Activated naive CD4-positive, alpha-beta T cell treated with anti-CD3 and anti-CD28 coated beads, Interleukin-2, amount 50 U/mL, for 72 hours (primary cell): ENCODE measurements around the gene POP7. TPM values are rescaled to one million over a fixed set of nuclear protein-coding genes. Genes with fewer than 3 reads are reported as not detected.

Experiments used
- ATAC-seq, 2 donors: fragments of 150-1000 bp; cut with Tn5 transposase; 2 replicates each; pipeline ENCODE4 v1.10.0; 2021; ENCODE audit warnings: mild to moderate bottlenecking in 2 of 2, moderate library complexity in 2 of 2
- DNase-seq, 2 donors: peaks; one replicate each; pipeline ENCODE4 v3.0.0; 2021 to 2022; ENCODE audit warnings: low spot score in 2 of 2
- H3K27ac Mint-ChIP-seq, 2 donors: one replicate each; pipeline ENCODE4 v1.8.0; 2022; ENCODE audit warnings: mild to moderate bottlenecking in 2 of 2, mixed read lengths in 2 of 2
- H3K36me3 Mint-ChIP-seq, 2 donors: one replicate each; pipeline ENCODE4 v1.8.0; 2022; ENCODE audit warnings: mixed read lengths in 2 of 2
- H3K9me3 Mint-ChIP-seq, 2 donors: one replicate each; pipeline ENCODE4 v1.8.0; 2022; ENCODE audit warnings: mixed read lengths in 2 of 2
- total RNA-seq, 2 donors: library from RNA; stranded (reverse); gene quantifications; one replicate each; pipeline ENCODE4 v1.2.3, GENCODE V29; 2022

POP7 gene
- total RNA-seq, 2 donors from 2014 or later = 37.3 to 47.5 TPM

GRCh38 chr7:100676501-100677306, 29.2 kb upstream of the POP7 start:
- DNase-seq (no peak), ATAC-seq (no peak)
- peaks cover 15 to 19% of the 10 kb centered on the region in 2 donors for H3K36me3 Mint-ChIP-seq
- H3K27ac Mint-ChIP-seq = peak overlapping the region; percentile 79 to 94
- no peaks in the 10 kb centered on the region for H3K9me3 Mint-ChIP-seq

DNA sequence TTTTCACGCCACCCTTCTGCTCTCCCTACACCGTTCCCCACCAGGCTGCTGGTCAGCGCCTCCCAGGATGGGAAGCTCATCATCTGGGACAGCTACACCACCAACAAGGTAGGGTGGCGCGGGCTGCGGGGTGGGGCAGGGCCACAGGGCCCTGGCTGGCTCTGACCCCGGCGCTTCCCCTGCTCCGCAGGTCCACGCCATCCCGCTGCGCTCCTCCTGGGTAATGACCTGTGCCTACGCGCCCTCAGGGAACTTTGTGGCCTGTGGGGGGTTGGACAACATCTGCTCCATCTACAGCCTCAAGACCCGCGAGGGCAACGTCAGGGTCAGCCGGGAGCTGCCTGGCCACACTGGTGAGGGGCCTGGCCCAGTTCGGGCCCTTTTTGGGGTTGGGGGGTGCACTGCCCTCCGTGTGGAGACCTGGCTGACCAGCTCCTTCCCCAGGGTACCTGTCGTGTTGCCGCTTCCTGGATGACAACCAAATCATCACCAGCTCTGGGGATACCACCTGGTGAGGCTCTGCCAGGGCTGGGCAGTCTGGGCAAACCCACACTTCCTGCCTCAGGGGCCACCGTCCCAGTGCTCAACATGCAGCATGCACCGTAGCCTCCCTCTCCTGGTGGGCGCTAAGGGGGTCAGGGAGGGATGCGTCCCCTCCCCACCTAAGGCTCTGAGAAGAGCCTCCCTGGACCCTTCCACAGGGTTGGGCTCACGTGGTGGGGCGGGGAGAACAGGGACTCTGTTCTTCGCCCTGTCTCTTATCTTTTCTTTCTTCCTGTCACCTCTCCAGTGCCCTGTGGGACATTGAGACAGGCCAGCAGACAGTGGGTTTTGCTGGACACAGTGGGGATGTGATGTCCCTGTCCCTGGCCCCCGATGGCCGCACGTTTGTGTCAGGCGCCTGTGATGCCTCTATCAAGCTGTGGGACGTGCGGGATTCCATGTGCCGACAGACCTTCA, 28.3 kb upstream of the POP7 start:
- peak overlapping the region; percentile 65 to 70 for H3K27ac Mint-ChIP-seq
- DNase-seq = no peak
- H3K9me3 Mint-ChIP-seq = no peaks in the 10 kb centered on the region
- ATAC-seq = no peak
- H3K36me3 Mint-ChIP-seq = peaks cover 15 to 21% of the 10 kb centered on the region in 2 donors

DNA sequence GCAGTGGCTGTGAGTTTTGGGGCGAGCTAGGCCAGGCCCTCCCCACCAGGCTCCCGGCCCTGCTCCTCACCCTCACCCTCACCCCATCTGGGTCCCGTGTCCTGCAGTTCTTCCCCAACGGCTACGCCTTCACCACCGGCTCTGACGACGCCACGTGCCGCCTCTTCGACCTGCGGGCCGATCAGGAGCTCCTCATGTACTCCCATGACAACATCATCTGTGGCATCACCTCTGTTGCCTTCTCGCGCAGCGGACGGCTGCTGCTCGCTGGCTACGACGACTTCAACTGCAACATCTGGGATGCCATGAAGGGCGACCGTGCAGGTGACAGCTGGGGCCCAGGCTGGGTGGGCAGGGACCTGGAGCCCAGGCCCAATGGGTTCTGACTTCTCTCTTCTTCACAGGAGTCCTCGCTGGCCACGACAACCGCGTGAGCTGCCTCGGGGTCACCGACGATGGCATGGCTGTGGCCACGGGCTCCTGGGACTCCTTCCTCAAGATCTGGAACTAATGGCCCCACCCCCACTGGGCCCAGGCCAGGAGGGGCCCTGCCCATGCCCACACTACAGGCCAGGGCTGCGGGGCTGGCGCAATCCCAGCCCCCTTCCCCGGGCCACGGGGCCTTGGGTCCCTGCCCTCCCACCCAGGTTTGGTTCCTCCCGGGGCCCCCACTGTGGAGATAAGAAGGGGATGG, 27.5 kb upstream of the POP7 start:
- DNase-seq (no peak), ATAC-seq (no peak)
- H3K27ac Mint-ChIP-seq = peak overlapping the region; percentile 44 to 70
- H3K9me3 Mint-ChIP-seq = no peaks in the 10 kb centered on the region
- peaks cover 15 to 21% of the 10 kb centered on the region in 2 donors for H3K36me3 Mint-ChIP-seq

DNA sequence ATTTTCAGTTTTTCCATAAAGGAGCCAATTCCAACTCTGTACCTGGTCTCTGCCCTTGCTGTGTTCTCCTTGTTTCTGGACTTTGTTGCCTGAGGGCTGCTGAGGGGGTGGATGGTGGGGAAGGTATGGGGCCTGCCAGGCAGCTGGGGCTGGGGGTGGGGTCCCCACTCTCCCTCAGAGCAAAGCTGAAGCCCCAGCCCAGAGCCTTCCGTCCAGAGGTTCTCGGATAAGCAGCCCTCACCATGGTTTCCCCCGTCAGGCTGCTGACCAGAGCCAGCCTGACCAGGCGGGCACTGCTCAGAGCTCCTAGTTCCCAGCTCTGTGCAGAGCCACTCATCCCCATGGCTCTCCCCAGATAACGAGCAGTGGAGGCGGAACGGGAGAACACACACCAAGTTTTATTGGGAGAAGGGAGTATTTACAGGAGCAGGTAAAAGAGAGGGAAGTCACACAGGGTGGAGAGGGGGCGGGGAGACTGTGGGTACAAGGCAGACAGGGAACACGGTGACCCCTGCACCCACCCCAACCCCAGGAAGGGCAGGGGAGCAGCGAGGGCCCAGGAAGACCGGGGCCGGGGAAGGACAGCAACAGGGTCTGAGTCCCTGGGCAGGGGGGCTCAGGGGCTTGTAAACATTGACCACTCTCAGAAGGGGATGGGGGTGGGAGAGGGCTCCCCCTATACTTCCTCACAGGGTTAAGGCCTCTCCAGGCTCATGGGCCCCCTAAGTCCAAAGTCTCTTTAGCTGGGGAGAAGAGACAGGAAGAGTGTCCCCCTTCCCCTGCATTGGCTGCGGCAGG, 26.6 kb upstream of the POP7 start:
- H3K36me3 Mint-ChIP-seq = peaks cover 13 to 17% of the 10 kb centered on the region in 2 donors
- H3K9me3 Mint-ChIP-seq = no peaks in the 10 kb centered on the region
- no peak for ATAC-seq
- H3K27ac Mint-ChIP-seq = peak overlapping the region; percentile 68 to 71
- DNase-seq = no peak

- H3K27ac Mint-ChIP-seq = peak overlapping the region; percentile 23 to 71
- peaks cover 7 to 12% of the 10 kb centered on the region in 2 donors for H3K36me3 Mint-ChIP-seq
- no peak for DNase-seq
- ATAC-seq = no peak
- no peaks in the 10 kb centered on the region for H3K9me3 Mint-ChIP-seq
Measured at GRCh38 chr7:100679927-100680575, 25.9 kb upstream of the POP7 start.

GRCh38 chr7:100680576-100681271, 25.2 kb upstream of the POP7 start:
- H3K27ac Mint-ChIP-seq = peak overlapping the region; percentile 71 to 86
- peaks cover 7 to 12% of the 10 kb centered on the region in 2 donors for H3K36me3 Mint-ChIP-seq
- no peaks in the 10 kb centered on the region for H3K9me3 Mint-ChIP-seq
- DNase-seq = no peak
- ATAC-seq = no peak

DNA sequence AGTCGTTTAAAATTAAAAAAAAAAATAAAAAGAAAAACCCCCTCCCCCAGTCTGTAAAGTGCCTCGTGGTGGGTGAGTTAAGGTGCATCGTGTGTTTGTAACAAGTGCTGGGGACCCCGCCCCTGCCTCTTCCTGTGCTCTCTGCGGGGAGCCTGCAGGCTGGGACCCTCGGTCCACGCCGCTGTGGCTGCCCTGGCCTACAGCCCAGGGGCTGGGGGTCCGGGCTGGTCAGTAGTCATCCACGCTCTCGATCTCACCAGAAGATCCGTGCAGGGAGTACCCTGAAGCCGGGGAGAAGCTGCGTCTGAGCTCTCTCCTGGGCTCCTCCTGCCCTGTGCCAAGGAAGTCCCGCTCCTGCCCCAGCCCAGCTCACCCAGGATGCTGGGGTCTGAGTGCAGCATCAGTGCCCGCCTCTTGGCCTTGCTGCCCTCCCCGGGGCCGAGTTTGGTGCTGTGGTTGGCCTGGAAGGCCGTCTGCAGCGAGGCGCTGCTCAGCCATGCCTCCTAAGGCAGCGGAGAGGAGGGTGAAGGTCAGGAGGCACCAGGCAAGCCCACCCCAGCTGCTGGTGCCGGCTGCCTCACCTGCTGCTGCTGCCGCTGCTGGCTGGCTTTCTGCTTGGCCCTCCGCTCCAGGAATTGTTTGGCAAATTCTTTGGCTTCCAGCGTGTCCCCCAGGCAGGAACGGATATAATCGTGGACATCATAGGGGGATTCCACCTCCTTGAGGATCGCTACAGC, 24.3 kb upstream of the POP7 start:
- peaks cover 3 to 8% of the 10 kb centered on the region in 2 donors for H3K36me3 Mint-ChIP-seq
- no peaks in the 10 kb centered on the region for H3K9me3 Mint-ChIP-seq
- no peak for DNase-seq
- ATAC-seq = no peak
- peak overlapping the region; percentile 41 to 86 for H3K27ac Mint-ChIP-seq

GRCh38 chr7:100682228-100682741, 23.6 kb upstream of the POP7 start:
- Mint-ChIP-seq H3K9me3 (no peaks in the 10 kb centered on the region), H3K27ac (peak overlapping the region in 1 of 2 donors; percentile 41), H3K36me3 (peaks cover 0 to 5% of the 10 kb centered on the region in 2 donors)
- peak in 1 of 2 donors; percentile 12 for ATAC-seq
- no peak for DNase-seq

- Mint-ChIP-seq H3K36me3 (peaks cover 0 to 5% of the 10 kb centered on the region in 2 donors), H3K27ac (peak overlapping the region in 1 of 2 donors; percentile 45), H3K9me3 (no peaks in the 10 kb centered on the region)
- no peak for DNase-seq
- ATAC-seq = peak in 1 of 2 donors; percentile 2
Measured at GRCh38 chr7:100682991-100683658, 22.8 kb upstream of the POP7 start.

DNA sequence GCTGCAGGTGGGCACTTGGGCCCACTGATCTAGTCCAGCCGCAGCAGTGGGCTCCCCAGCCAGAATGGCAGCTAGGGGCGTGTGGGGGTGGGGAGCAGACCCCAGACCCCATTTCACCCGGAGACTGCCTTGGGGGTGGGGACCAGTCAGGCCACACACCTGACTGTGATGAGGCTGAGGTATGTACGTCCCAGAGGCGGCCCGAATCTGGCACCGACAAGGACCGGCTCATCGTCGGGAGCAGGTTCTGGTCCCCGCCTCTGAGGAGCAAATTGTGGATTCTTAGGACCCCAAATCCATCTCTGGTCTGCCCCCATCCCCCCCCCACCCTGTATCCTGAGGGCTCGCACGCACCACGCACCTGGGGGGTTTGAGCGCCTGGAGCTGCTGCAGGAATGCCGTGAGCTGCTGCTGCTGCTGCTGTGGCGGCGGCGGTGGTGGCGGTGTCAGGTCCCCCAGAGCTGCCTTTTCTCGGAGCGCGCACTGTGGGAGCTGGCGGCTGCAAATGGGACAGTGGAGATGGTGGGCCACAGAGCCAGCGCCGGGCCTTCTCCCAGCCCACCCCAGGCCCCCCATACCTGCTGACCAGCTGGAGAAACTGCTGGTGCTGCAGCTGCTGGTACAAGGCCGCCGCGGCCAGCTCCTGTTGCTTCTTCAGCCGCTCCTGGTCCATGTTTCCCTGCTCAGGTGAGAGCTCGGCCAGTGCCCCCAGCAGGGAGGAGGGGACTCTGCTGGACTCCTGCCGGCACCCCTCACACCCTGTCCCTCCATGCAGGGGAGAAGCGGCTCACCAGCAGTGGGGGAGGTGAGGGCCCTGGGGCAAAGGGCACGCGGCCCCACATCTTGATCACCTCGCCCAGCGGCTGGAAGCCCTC, 22.0 kb upstream of the POP7 start:
- Mint-ChIP-seq H3K9me3 (no peaks in the 10 kb centered on the region), H3K27ac (no peak overlapping the region), H3K36me3 (peaks cover 0 to 5% of the 10 kb centered on the region in 2 donors)
- DNase-seq (no peak), ATAC-seq (no peak)

DNA sequence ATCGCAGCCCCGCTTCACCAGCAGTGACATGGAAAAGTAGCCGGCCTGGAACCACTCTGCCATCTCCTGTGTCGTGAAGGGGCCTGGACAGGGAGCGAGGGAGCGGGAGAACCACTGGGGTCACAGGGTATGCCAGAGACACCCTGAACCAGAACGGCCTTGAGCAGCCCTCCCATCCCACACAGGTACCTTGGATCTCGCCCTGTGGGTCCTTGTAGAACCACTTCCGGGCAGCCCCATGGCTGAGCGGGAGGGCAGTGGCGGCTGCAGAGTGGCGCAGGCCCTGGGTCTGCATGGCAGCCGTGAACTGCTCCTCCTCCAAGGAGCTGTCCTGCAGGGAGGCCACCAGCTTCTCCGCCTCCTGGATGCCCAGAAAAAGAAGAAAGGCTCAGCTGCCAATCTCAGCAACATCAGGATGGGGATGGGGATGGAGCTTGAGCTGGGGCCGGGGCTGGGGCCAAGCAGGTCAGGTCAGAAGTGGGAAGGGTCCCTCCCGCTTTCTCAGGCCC, 21.3 kb upstream of the POP7 start:
- DNase-seq (no peak), ATAC-seq (no peak)
- Mint-ChIP-seq H3K36me3 (peaks cover 0 to 5% of the 10 kb centered on the region in 2 donors), H3K27ac (no peak overlapping the region), H3K9me3 (no peaks in the 10 kb centered on the region)

- no peak for DNase-seq
- no peak for ATAC-seq
- Mint-ChIP-seq H3K36me3 (peaks cover 0 to 5% of the 10 kb centered on the region in 2 donors), H3K9me3 (no peaks in the 10 kb centered on the region), H3K27ac (peak overlapping the region in 1 of 2 donors; percentile 41)
Measured at GRCh38 chr7:100685049-100685605, 20.8 kb upstream of the POP7 start.
